ENCODE results near the gene APLF. TPM values are rescaled to one million over a fixed set of nuclear protein-coding genes. Genes with fewer than 3 reads are reported as not detected.

Gene APLF
- total RNA-seq, 1 donor from 2014 or later: 6.2 TPM

- TF ChIP-seq CTCF (conservative IDR thresholded peaks at IDR 0.05): no peak
- H3K4me3 Mint-ChIP-seq: no peak overlapping the region
- no peaks in the 10 kb centered on the region for H3K36me3 Mint-ChIP-seq
- peaks cover 15% of the 10 kb centered on the region for H3K27me3 Mint-ChIP-seq
- H3K4me1 Mint-ChIP-seq (ENCODE audit: unreplicated experiment): no peaks in the 10 kb centered on the region
- peaks cover 3% of the 10 kb centered on the region for H3K9me3 Mint-ChIP-seq
- H3K27ac Mint-ChIP-seq: no peak overlapping the region
- DNase-seq (ENCODE audit: extremely low spot score, unreplicated experiment): no peak
These were observed 43.3 kb upstream of the APLF start for GRCh38 chr2:68423966-68424650.

- H3K27me3 Mint-ChIP-seq: peaks cover 18% of the 10 kb centered on the region
- peaks cover 3% of the 10 kb centered on the region for H3K9me3 Mint-ChIP-seq
- H3K27ac Mint-ChIP-seq: no peak overlapping the region
- no peak for TF ChIP-seq CTCF (conservative IDR thresholded peaks at IDR 0.05)
- DNase-seq (ENCODE audit: extremely low spot score, unreplicated experiment): no peak
- no peak overlapping the region for H3K4me3 Mint-ChIP-seq
- H3K4me1 Mint-ChIP-seq (ENCODE audit: unreplicated experiment): no peaks in the 10 kb centered on the region
- no peaks in the 10 kb centered on the region for H3K36me3 Mint-ChIP-seq
These were observed 41.9 kb upstream of the APLF start for GRCh38 chr2:68425503-68425902.

- Mint-ChIP-seq H3K36me3 (no peaks in the 10 kb centered on the region), H3K27ac (no peak overlapping the region), H3K4me3 (no peak overlapping the region), H3K9me3 (peaks cover 3% of the 10 kb centered on the region), H3K4me1 (ENCODE audit: unreplicated experiment) (no peaks in the 10 kb centered on the region), H3K27me3 (peaks cover 17% of the 10 kb centered on the region)
- no peak for TF ChIP-seq CTCF (conservative IDR thresholded peaks at IDR 0.05)
- DNase-seq (ENCODE audit: extremely low spot score, unreplicated experiment): no peak
These were observed 40.9 kb upstream of the APLF start for GRCh38 chr2:68426446-68426845.

- no peaks in the 10 kb centered on the region for H3K4me1 Mint-ChIP-seq (ENCODE audit: unreplicated experiment)
- peaks cover under 1% of the 10 kb centered on the region for H3K9me3 Mint-ChIP-seq
- no peak for DNase-seq (ENCODE audit: extremely low spot score, unreplicated experiment)
- TF ChIP-seq CTCF (conservative IDR thresholded peaks at IDR 0.05): no peak
- H3K4me3 Mint-ChIP-seq: no peak overlapping the region
- no peak overlapping the region for H3K27ac Mint-ChIP-seq
- H3K36me3 Mint-ChIP-seq: no peaks in the 10 kb centered on the region
- peaks cover 11% of the 10 kb centered on the region for H3K27me3 Mint-ChIP-seq
These were observed 40.4 kb upstream of the APLF start for GRCh38 chr2:68426848-68427579.

GRCh38 chr2:68428126-68428525 lies 39.3 kb upstream of the APLF start:
- no peaks in the 10 kb centered on the region for H3K9me3 Mint-ChIP-seq
- peaks cover 10% of the 10 kb centered on the region for H3K27me3 Mint-ChIP-seq

More at GRCh38 chr2:68428126-68428525, 39.3 kb upstream of the APLF start:
- TF ChIP-seq CTCF (conservative IDR thresholded peaks at IDR 0.05): no peak
- H3K27ac Mint-ChIP-seq: no peak overlapping the region
- no peaks in the 10 kb centered on the region for H3K4me1 Mint-ChIP-seq (ENCODE audit: unreplicated experiment)
- no peaks in the 10 kb centered on the region for H3K36me3 Mint-ChIP-seq
- no peak for DNase-seq (ENCODE audit: extremely low spot score, unreplicated experiment)
- no peak overlapping the region for H3K4me3 Mint-ChIP-seq

Data from type B pancreatic cell (in vitro differentiated cells).